GM11168 (cell line): ENCODE measurements around the gene CELF1.
"Not testable (repeated sequence)": the region's sequence is repeated elsewhere in the genome, so short reads cannot be mapped to it uniquely, and the experiment has no call there.

Experiments used
- in situ Hi-C: fragments of 300-500 bp; cut with MboI; formaldehyde crosslinking; loops from one replicate; pipeline ENCODE4 v1.12.0; 2022; ENCODE audit warnings: low sequenced_read_pairs; ENCODE audit not compliant: unreplicated experiment

Gene CELF1

DNA sequence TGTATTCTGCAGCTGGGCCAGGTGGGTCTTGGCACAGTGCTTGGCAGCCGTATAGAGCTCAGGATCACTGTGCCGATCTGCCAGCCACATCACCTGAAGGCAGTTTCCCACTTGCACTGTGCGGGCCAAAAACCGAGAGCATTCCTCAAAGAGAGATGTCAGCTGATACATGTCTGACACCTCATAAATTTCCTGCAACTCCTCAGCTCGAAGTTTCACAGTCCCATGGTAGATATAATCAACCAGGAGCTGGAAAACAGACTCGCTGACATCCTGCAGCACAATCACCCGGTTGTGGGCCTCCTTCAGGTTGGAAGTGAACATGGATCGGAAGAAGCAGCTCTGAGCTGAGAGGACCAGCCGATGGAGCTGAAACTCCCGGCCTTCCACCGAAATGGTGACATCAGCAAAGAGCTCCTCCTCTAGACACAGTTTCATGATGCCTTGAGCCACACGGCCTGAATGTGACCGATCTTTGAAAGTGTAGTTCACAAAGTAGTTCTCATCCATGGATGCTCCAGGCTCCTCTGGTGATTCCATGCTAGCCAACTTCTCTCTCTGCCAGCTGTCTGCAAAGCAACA, 24.6 kb upstream of the CELF1 start:
- in situ Hi-C loops: no loop called here

- in situ Hi-C loops: no loop called here
These were observed 20.4 kb upstream of the CELF1 start for GRCh38 chr11:47573321-47573720.

- in situ Hi-C loops: no loop called here
These were observed 19.9 kb upstream of the CELF1 start for GRCh38 chr11:47572715-47573255.

- in situ Hi-C loops: no loop called here
These were observed 19.0 kb upstream of the CELF1 start for GRCh38 chr11:47571895-47572294.

GRCh38 chr11:47571357-47571729, 18.4 kb upstream of the CELF1 start:
- in situ Hi-C loops: no loop called here

- in situ Hi-C loops: no loop called here
These were observed 17.9 kb upstream of the CELF1 start for GRCh38 chr11:47570651-47571356.

- in situ Hi-C loops: no loop called here
These were observed 16.7 kb upstream of the CELF1 start for GRCh38 chr11:47569646-47570045.

DNA sequence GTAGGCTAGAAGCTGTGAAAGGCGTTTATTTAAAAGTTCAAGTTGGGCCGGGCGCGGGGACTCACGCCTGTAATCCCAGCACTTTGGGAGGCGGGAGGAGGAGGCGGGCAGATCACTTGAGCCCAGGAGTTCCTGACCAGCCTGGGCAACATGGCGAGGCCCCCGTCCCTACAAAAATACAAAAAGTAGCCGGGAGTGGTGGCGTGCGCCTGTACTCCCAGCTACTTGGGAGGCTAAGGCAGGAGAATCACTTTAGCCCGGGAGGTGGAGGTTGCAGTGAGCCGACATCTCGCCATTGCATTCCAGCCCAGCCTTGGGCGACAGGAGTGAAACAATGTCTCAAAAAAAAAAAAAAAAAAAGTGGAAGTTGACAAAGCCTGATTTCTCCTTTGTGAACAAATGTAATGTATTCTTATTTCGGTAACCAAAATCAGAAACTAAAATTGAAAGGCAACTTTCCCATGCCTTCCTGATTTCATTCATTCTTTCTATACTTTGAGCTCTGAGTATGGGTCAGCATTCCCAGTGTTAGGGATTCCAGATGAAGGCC, 13.3 kb upstream of the CELF1 start:
- in situ Hi-C loops: no loop called here

GRCh38 chr11:47565340-47566148, 12.6 kb upstream of the CELF1 start, which contains the start of gene PTPMT1:
TSS of gene PTPMT1 (plus strand) at chr11:47565599. CDS start at chr11:47565623, 24 bp downstream.
- in situ Hi-C loops: no loop called here

- in situ Hi-C loops: no loop called here
These were observed 12.0 kb upstream of the CELF1 start for GRCh38 chr11:47564933-47565339.

- in situ Hi-C loops: not testable (repeated sequence)
These were observed 11.4 kb upstream of the CELF1 start for GRCh38 chr11:47564366-47564765.

GRCh38 chr11:47562393-47562792, 9.5 kb upstream of the CELF1 start:
- in situ Hi-C loops: not testable (repeated sequence)

- in situ Hi-C loops: no loop called here
These were observed 7.5 kb upstream of the CELF1 start for GRCh38 chr11:47560426-47560825.

DNA sequence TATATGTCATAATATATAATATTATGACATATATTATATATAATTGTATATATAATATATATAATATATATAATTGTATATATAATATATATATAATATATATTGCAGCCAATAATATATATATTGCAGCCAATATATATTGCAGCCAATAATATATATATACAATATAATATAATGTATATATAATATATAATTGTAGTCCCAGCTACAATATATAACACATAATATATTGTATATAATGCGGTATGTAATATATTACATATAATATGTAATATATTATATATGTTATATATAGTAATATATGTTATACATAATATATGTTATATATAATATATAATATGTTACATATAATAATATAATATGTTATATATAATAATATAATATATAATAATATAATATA, 5.8 kb upstream of the CELF1 start:
- in situ Hi-C loops: no loop called here

DNA sequence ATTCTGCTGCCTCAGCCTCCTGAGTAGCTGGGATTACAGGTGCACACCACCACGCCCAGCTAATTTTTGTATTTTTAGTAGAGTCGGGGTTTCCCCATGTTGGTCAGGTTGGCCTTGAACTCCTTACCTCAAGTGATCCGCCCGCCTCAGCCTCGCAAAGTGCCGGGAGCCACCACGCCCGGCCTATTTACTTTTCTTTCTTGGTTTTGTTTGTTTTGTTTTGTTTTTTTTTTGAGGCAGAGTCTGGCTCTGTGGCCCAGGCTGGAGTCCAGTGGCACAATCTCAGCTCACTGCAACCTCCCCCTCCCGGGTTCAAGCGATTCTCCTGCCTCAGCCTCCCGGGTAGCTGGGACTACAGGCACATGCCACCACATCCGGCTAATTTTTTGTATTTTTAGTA, 4.1 kb upstream of the CELF1 start:
- in situ Hi-C loops: not testable (repeated sequence)

DNA sequence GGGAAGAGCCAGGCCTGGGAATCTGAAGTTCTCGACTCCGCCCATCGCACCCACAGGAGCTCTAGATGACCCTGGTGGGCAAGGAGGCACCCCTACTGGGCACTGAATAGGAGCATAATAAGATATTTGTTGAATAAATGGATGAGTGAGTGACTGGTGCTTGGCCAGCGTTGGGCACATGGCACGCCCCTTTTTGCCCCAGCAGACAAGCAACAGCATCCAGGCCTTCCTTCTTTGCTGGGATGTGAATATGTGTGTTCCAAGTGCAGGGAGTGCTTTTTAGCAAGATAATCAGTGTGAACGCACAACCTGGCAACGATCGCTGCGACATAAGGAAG, 443 bp upstream of the CELF1 start:
- in situ Hi-C loops: no loop called here

DNA sequence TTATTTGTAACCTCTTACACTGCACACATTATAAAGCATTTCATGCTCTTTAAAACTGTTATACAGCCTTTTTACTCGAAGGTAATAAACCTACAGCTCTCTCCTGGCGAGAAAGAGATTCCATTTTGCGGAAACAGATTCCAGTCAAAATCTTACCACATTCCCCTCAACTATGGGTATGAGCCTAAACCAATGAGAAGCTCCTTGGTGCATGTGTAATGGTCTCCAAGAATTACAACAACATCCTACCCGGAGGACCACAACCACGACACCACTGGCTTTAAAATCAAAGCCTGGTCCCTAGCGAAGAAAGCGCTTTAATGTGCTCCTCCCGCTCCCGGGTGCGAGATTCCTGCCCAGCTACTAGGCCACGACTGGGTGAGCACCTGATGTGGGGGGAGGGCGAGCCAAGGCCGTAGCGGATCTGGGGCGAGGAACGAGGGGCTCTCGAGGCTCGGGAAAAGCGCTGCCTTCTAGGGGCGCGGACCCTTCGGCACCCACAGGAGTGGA, 821 bp downstream of the CELF1 start:
- in situ Hi-C loops: no loop called here

DNA sequence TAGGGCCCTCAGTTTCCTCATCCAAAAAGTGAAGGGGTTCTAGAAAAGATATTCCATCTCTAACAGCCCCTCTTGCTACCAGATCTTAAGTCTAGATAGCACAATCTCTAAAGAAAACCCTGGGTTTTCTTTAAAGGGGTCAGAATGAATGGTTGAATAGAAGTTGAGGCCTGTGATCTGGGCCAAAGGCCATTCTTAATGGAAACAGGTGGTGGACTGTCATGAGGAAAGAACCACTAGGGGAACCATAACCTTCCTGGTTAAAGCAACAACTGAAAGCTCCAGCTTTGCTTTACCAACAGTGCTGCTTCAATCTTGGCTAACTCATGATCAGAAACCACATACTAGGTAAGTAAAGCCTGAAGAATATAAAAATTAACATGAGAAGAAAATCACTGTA, 1.8 kb downstream of the CELF1 start:
- in situ Hi-C loops: no loop called here

DNA sequence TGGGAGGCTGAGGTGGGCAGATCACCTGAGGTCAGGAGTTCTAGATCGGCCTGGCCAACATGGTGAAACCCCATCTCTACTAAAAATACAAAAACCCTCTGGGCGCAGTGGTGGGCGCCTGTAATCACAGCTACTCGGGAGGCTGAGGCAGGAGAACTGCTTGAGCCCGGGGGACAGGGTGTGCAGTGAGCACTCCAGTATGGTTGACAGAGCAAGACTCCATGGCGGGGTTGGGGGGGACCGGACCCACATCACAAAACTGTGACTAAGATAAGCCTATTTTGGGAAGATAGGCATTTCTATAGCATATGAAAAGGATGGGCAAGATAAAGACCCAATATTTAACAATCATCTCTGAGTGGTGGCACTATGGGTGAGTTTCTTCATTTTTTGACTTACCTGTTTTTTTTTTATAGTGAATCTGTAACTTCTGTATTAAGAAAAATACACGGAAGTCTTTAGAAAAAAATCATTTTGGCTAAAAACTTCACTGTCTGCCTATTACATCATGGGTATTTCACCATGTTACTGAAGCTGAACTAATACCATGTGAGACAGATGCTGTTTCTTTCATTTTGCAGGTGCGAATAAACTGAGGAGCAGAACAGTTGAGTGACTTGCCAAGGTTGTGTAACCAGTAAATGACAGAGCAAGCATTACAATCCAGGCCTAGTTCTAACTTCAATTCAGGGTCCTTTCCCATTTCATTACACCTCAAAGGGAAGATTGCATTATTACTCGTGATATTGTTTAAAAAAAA, 2.5 kb downstream of the CELF1 start:
- in situ Hi-C loops: no loop called here

GRCh38 chr11:47546274-47546673, 6.7 kb downstream of the CELF1 start:
- in situ Hi-C loops: not testable (repeated sequence)
